HFF-Myc (cell line): ENCODE data around the gene OGFR.

Experiments
- DNase-seq: peaks from one replicate; pipeline ENCODE4 v3.0.0-alpha.2; 2011; ENCODE audit warnings: low read depth; ENCODE audit errors: extremely low read depth
- H3K4me3 ChIP-seq: replicated peaks from 2 replicates; pipeline ENCODE4 v1.5.1; 2011; ENCODE audit warnings: low read depth, mild to moderate bottlenecking, control low read depth, low read length
- TF ChIP-seq, protein P1 (sequence below): IDR thresholded peaks from 2 replicates; pipeline ENCODE4 v1.5.1; 2012; ENCODE audit warnings: mild to moderate bottlenecking, low read depth, low read length, control low read depth; ENCODE audit errors: missing control alignments

The OGFR gene

DNA sequence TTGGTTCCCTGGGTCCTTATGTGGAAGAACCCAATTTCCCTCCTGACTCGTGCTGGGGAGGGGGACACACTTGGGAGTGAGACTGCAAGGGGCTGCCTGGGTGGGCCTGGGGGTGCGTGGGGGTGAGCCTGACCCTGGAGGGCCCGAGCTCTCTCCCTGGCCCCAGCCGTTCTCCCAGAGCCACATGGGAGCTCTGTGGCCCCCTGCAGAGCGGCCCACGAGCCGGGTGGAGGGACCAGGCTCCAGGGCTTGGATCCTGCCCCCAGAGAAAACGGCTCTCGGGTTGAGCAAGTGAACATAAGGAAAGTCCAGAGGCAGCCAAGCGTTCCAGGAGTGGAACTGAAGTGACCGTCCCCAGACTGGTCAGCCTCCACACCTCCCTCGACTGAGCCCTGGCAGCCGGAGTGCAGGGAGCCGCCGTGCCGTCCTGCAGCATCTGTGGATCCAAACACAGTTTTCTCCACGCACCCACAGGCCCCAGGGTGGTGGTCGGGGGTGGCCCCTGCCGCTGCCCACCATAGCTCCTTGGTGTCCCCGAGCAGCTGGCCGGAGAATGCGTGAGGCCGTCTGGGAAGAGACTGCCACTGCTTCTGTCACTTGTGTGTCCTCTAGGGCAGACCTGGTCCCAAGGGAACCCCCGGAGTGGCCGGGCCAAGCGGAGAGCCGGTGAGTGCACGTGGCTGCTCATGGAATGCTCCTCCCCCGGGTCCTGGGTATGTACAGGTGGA lies 22.8 kb downstream of the OGFR start:
- TF ChIP-seq, protein P1, sequence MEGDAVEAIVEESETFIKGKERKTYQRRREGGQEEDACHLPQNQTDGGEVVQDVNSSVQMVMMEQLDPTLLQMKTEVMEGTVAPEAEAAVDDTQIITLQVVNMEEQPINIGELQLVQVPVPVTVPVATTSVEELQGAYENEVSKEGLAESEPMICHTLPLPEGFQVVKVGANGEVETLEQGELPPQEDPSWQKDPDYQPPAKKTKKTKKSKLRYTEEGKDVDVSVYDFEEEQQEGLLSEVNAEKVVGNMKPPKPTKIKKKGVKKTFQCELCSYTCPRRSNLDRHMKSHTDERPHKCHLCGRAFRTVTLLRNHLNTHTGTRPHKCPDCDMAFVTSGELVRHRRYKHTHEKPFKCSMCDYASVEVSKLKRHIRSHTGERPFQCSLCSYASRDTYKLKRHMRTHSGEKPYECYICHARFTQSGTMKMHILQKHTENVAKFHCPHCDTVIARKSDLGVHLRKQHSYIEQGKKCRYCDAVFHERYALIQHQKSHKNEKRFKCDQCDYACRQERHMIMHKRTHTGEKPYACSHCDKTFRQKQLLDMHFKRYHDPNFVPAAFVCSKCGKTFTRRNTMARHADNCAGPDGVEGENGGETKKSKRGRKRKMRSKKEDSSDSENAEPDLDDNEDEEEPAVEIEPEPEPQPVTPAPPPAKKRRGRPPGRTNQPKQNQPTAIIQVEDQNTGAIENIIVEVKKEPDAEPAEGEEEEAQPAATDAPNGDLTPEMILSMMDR, result no peak
- no peak for DNase-seq
- no peak overlapping the region for H3K4me3 ChIP-seq

DNA sequence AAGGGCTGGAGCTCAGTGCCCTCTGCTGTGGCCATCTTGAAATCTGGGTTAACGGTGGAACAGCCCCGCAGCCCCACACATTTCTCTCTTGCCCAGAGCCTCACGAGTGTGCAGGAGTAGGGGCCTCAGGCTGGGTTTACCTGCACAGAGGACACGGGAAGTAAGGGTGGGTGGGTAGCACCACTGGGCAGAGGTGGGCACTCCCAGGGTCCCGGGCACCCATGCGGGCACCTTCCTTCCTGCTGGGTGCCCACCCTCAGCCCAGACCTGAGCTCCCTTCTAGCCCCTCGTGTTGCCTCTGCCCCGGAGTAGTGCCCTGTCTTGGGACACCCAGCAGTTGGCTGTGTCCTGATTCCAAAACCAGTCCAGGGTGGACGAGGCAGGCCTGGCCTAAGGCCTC lies 23.4 kb downstream of the OGFR start:
- H3K4me3 ChIP-seq, result no peak overlapping the region
- TF ChIP-seq, protein P1, result no peak
- no peak for DNase-seq

DNA sequence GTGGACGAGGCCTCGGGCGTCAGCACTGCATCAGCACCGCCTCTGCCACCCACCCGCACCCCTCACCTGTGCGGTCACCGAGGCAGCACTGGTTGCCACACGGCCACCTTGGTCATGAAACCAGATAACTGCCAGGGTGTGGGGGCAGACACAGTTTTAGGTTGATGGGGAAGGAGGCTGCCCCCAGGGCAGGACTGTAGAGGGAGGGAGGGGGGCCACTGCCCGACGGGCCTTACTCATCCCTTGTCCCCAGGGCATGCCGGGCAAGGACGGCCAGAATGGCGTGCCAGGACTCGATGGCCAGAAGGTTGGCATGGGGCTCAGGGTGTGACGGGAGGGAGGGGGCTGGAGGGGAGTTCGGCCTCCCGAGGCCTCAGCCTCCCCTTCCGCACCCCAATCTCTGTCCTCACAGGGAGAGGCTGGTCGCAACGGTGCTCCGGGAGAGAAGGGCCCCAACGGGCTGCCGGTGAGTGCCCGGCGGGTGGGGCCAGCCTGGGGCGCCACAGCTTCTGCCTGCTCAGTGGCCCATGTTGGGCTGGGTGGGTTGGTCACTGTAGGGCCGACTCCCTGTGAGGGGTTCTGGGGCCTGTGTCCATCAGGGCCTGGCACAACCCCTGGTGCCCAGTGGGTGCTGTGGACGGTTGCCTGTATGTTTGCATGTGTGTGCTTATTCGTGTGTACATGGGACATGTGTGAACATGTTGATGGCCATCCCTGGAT lies 24.0 kb downstream of the OGFR start:
- TF ChIP-seq, protein P1, result no peak

DNA sequence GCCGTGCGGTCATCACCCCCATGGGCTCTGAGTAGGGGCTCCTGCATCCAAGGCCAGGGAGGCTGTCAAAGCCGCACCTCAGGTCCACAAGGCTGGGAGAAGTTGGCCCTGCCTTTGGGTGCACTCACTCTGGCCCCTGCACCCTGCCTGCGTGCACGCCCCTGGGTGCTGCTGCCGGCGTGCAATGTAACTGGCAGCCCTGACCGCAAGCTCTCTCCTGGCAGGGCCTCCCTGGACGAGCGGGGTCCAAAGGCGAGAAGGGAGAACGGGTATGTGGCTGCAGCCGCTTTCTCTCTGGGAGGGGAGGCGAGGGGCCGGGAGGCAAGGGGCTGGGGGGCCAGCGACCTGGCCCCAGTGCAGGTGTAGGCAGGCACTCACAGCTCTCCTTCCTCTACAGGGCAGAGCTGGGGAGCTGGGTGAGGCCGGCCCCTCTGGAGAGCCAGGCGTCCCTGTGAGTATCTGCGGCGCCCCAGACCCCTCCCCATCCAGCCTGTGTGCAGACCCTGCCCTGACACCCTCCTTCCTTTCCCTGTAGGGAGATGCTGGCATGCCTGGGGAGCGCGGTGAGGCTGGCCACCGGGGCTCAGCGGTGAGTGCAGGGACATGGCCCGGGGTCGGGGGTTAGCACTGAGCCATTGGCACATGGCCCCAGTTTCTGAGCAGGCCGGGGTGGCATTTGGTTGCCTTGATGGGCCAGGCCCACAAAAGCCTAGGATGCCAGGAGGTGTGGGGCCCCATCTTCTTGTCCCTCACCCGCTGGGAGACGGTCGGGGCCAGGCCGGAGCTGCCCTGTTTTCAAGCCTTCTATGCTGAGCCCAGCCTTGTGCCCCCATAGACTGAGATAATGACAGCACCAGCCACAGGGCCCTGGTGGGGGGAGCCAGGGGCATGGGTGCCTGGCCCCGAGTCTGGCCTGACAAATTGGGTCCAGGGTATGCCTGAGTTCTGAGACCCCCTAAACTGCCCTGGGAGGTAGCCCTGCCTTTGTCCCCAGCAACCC lies 24.9 kb downstream of the OGFR start:
- TF ChIP-seq, protein P1, result no peak
- H3K4me3 ChIP-seq, result no peak overlapping the region
- DNase-seq, result no peak

More for the DNA sequence above, 24.0 kb downstream of the OGFR start:
- no peak for DNase-seq
- H3K4me3 ChIP-seq, result no peak overlapping the region

DNA sequence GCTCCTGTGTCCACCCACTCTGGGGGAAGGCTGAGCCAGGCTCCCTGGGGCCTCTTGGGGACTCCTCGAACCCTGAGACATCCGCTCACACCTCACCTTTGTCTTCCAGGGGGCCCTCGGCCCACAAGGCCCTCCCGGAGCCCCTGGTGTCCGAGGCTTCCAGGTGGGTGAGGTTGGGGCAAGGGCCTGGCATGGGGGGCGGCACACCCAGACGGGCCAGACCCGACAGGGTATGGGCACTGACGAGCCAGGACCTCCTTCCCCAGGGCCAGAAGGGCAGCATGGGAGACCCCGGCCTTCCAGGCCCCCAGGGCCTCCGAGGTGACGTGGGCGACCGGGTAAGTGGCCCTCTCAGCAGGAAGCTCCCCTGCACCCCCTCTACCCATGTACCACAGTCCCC lies 25.6 kb downstream of the OGFR start:
- TF ChIP-seq, protein P1, result no peak
- DNase-seq, result no peak
- H3K4me3 ChIP-seq, result no peak overlapping the region

DNA sequence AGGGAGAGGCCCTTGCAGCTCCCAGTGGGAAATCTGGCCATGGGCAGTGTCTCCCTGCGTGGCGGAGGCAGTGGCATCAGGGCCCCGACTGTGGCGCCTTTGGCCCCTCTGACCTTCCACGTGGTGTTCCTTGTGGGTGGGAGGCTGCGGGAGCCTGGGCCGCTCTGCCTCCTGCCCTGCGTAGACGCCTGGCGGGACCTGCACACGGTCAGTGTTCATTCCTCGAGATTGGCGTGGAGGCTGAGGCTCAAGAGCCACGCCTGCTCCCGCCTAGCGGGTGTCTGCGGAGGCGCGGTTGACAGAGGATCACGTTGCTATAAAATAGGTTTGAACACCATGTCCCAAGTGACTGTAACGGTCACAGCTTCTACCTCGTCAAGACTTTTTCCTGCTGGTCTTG lies 26.2 kb downstream of the OGFR start:
- no peak overlapping the region for H3K4me3 ChIP-seq
- DNase-seq, result no peak
- TF ChIP-seq, protein P1, result no peak
